ENCODE data around the gene SUPT7L.

GRCh38 chr2:27652341-27652740 is 11.1 kb downstream of the SUPT7L start:
- TF ChIP-seq CTCF (IDR thresholded peaks at IDR 0.05; ENCODE audit: low read depth, low read length, missing input control), result no peak
- TF ChIP-seq GABPA (IDR thresholded peaks at IDR 0.05 in 1 of 2, conservative IDR thresholded peaks at IDR 0.05 in 1 of 2), result no peak
- TF ChIP-seq REST (IDR thresholded peaks at IDR 0.05), result no peak
- TF ChIP-seq TAF1 (conservative IDR thresholded peaks at IDR 0.05), result no peak
- no peak for TF ChIP-seq YY1 (IDR thresholded peaks at IDR 0.05)
- TF ChIP-seq FOXA1 (IDR thresholded peaks at IDR 0.05), result no peak
- TF ChIP-seq, protein P1, sequence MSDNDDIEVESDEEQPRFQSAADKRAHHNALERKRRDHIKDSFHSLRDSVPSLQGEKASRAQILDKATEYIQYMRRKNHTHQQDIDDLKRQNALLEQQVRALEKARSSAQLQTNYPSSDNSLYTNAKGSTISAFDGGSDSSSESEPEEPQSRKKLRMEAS (IDR thresholded peaks at IDR 0.05), result no peak
- TF ChIP-seq RAD21 (IDR thresholded peaks at IDR 0.05), result no peak
- TF ChIP-seq RXRA (IDR thresholded peaks at IDR 0.05), result no peak
- no peak for TF ChIP-seq EGR1 (IDR thresholded peaks at IDR 0.05; ENCODE audit: low read depth in 2 of 2)
